ENCODE measurements around the gene CPLANE1. TPM values are rescaled to one million over a fixed set of nuclear protein-coding genes. Genes with fewer than 3 reads are reported as not detected.
"Not testable (repeated sequence)": the region's sequence is repeated elsewhere in the genome, so short reads cannot be mapped to it uniquely, and the experiment has no call there.

CPLANE1 gene
- total and polyA plus RNA-seq, 8 donors: 3.5 to 11.0 (median 7.3) TPM

- WGBS, 2 donors: 82 to 86% methylated on average over 6 of the region's 6 CpGs
- Histone ChIP-seq H3K4me1 (no peaks in the 10 kb centered on the region), H3K27ac (no peak overlapping the region), H3K27me3 (no peaks in the 10 kb centered on the region), H3K9me3 (no peaks in the 10 kb centered on the region), H3K36me3 (no peaks in the 10 kb centered on the region), H3K4me3 (no peak overlapping the region)
- intact Hi-C loops (cut with DNase I): no loop called here
- TF ChIP-seq CTCF (IDR thresholded peaks at IDR 0.05): no peak
- FAIRE-seq: no peak
- ATAC-seq: no peak
- DNase-seq: no peak
These were observed 161.2 kb downstream of the CPLANE1 start for GRCh38 chr5:37088009-37088408.

- no peaks in the 10 kb centered on the region for H3K36me3 ChIP-seq
- H3K9me3 ChIP-seq: no peaks in the 10 kb centered on the region
- intact Hi-C loops (cut with DNase I): no loop called here
- no peak overlapping the region for H3K27ac ChIP-seq
- no peak for FAIRE-seq
- 78% methylated on average over 12 of the region's 12 CpGs for WGBS, 2 donors
- no peaks in the 10 kb centered on the region for H3K4me1 ChIP-seq
- H3K27me3 ChIP-seq: no peaks in the 10 kb centered on the region
- ATAC-seq: no peak
- no peak for DNase-seq
- TF ChIP-seq CTCF (IDR thresholded peaks at IDR 0.05): no peak
- H3K4me3 ChIP-seq: no peak overlapping the region
These were observed 162.6 kb downstream of the CPLANE1 start for GRCh38 chr5:37086466-37087173.

- H3K4me3 ChIP-seq; ATAC-seq; intact Hi-C loops (cut with DNase I); H3K36me3 ChIP-seq; DNase-seq; H3K27me3 ChIP-seq; H3K27ac ChIP-seq; H3K4me1 ChIP-seq; H3K9me3 ChIP-seq; FAIRE-seq: not testable (repeated sequence)
- WGBS, 2 donors: 86 to 90% methylated on average over 1 of the region's 1 CpG
These were observed 163.2 kb downstream of the CPLANE1 start for GRCh38 chr5:37086026-37086425.

GRCh38 chr5:37082977-37083376 lies 166.2 kb downstream of the CPLANE1 start:
- H3K27ac ChIP-seq; H3K27me3 ChIP-seq; intact Hi-C loops (cut with DNase I); H3K4me1 ChIP-seq; FAIRE-seq; H3K9me3 ChIP-seq; ATAC-seq; H3K36me3 ChIP-seq; H3K4me3 ChIP-seq; DNase-seq: not testable (repeated sequence)
- WGBS, 2 donors: 81 to 95% methylated on average over 2 of the region's 2 CpGs

GRCh38 chr5:37080697-37081096 lies 168.5 kb downstream of the CPLANE1 start:
- FAIRE-seq: no peak
- Histone ChIP-seq H3K27me3 (no peaks in the 10 kb centered on the region), H3K9me3 (no peaks in the 10 kb centered on the region), H3K4me1 (no peaks in the 10 kb centered on the region), H3K27ac (no peak overlapping the region), H3K4me3 (no peak overlapping the region), H3K36me3 (no peaks in the 10 kb centered on the region)
- ATAC-seq: no peak
- intact Hi-C loops (cut with DNase I): no loop called here
- TF ChIP-seq CTCF (IDR thresholded peaks at IDR 0.05): no peak
- no peak for DNase-seq
- WGBS, 2 donors: 91 to 97% methylated on average over 3 of the region's 3 CpGs

- ATAC-seq: no peak
- Histone ChIP-seq H3K4me1 (no peaks in the 10 kb centered on the region), H3K27ac (no peak overlapping the region), H3K36me3 (no peaks in the 10 kb centered on the region), H3K4me3 (no peak overlapping the region), H3K27me3 (no peaks in the 10 kb centered on the region), H3K9me3 (no peaks in the 10 kb centered on the region)
- WGBS, 2 donors: 90 to 95% methylated on average over 1 of the region's 1 CpG
- no peak for TF ChIP-seq CTCF (IDR thresholded peaks at IDR 0.05)
- intact Hi-C loops (cut with DNase I): no loop called here
- no peak for DNase-seq
- FAIRE-seq: no peak
These were observed 172.0 kb downstream of the CPLANE1 start for GRCh38 chr5:37077146-37077545.
